Stimulated activated CD8-positive, alpha-beta memory T cell treated with anti-CD3 and anti-CD28 coated beads, Interleukin-12 subunit alpha, Interleukin-12 subunit beta, amount 100 ng/mL, for 24 hours (primary cell): ENCODE data around the gene ABCC12.

Experiments used
- DNase-seq: peaks from one replicate; pipeline ENCODE4 v3.0.0-alpha.2; 2020; ENCODE audit errors: extremely low read depth

ABCC12 gene

DNA sequence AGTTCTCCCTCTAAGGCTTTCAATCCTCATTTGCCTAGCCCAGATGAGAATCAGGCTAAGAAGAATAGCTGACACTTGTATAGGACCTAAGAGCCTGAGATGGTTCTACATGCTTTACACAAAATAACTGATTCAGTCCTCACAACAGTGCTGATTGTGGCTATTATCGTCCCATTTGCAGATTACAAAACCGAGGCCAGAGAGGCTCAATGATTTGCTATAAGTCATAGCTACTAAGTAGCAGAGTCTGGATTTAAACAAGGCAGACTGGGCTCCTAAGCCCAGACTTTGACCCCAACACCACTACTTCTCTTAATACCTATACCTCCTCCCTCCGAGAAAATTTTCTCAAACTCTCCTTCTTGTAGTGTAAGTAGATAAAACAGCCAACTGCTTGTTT, 23.1 kb downstream of the ABCC12 start:
- no peak for DNase-seq

DNA sequence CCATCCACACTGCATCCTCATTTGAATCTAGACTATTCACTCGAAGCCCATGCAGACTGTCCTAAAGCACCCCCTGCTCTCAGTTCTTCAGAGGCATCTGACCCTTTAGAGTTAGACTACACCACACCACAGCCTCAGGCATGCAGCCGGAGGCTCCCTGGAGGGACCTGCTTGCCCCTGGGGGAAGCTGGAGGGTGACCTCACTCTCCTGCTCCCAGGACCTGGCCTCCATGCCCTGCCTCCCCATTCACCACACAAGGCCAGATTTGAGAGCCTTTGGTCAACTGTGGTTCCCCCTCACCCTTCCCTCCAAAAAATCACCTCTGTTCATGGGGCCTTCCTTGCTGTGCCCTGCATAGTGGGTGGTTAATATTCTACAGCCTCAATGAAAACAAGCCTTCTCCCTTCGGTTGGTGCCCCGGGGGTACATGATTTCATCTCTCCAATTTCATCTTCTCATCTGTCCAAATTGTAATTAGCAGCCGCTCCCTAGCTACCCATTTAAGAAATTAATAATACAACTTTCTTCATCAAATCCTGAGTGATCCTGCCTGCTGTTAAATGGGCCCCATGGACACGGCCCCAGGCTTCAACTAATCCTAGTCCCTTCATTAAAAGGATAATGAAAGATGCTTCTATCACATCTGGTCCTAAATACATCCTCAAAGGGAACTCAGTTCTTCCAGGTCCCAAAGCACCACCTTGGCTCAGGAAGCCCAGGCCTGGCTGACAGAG, 24.4 kb downstream of the ABCC12 start:
- DNase-seq, result no peak

DNA sequence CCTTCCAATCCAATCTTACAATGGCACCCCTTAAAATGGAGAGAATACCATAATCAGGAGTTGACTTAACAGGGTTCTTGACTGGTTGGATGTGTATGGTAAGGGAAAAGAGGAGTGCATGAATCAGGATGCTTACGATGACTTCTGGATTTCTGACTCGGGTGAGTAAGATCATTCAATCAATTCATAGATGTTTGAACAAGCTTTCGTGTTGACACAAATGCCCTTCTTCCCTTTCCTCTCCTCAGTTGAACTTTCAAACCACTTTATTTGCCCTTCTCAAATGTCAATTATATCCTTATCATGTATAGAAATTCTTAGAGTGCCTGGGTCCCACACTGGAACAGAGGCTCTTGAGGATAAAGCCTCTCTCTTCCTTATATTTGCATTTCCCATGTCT, 25.9 kb downstream of the ABCC12 start:
- DNase-seq, result no peak

DNA sequence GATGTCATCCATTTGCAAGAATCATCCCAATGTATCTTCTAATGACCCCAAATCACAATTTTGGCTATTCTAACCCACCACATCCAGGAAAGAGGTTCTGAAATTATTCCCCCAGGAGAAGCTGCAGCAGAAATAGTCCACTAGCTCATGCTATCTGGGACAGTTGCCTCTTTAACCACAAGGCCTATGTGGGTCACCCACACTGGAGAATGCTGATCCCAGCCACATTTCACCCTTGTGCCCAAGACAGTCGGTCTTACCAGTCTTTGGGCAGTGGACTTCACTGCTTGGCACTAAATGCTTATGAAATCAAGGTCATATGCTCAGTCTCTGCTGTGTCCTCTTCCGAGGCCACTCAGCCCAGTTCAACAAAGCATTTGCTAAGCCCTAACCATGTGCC, 27.0 kb downstream of the ABCC12 start:
- DNase-seq, result no peak

DNA sequence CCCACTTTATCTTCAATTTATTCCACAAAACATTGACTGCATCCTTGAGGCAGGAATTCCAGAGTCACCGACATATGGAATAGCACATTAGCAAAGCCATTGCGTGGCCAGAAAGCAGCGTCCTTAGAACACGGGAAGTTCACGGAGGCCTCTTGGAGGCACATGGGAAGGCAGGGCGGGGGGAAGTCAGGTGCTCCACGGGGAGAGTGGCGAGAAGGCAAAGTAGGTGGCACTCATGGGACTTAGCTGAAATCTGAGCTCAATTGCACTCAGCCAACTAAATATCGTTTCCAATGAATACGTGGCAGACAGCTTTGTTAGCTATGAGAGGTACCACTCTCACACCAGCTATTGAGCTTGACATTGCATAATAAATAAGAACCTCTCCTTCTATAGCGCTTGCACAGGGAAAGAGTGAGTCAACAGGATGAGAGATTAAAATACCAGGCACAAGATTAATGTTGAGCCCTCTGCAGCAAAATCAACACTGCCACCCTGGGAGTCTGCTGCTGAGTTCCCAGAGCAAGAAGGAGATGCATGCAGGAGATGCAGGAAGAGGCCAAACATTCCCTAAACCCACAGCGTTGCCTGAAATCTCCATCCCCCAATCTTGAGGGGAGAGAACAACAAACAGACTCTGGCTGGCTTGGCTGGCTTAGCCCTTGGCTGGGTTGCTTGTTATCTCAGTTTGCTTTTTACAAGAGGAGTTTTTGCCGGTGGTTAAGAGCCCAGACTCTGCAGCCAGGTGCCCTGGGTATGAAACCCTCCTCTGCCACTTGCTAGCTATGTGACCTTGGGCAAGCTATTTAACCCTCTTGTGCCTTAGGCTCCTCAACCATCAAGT, 28.8 kb downstream of the ABCC12 start:
- no peak for DNase-seq

DNA sequence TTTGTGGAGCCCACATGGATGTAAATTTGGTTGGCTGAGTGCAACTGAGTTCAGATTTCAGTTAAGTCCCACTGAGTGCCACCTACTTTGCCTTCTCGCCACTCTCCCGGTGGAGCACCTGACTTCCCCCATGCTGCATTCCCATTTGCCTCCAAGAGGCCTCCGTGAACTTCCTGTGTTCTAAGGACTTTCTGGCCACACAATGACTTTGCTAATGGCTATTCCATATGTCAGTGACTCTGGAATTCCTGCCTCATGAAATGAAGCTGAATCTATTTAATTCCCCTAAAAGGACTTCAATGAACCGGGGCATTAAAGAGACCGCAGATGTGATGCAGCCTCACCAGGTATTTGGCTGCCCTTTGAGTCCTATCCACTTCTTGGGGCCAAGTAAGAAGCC, 29.9 kb downstream of the ABCC12 start:
- no peak for DNase-seq

DNA sequence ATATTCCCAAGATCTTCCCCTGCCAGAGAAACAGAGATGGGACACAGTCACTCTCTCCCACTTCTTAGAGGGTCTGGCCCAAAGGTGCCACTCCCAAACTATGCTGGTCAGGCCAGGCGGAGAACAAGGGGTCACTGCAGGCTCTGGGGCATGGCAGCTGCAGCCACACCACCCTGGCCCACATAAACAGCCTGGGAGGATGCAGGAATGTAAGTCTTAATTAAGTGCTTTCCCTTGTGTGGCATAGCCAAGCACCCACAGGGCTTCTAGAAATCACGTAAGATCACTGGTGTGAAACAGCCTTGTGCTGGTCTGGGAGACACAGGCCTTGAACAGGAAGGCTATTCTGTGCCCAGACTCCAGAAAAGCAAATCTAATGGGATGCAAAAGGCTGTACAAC, 31.5 kb downstream of the ABCC12 start:
- no peak for DNase-seq

DNA sequence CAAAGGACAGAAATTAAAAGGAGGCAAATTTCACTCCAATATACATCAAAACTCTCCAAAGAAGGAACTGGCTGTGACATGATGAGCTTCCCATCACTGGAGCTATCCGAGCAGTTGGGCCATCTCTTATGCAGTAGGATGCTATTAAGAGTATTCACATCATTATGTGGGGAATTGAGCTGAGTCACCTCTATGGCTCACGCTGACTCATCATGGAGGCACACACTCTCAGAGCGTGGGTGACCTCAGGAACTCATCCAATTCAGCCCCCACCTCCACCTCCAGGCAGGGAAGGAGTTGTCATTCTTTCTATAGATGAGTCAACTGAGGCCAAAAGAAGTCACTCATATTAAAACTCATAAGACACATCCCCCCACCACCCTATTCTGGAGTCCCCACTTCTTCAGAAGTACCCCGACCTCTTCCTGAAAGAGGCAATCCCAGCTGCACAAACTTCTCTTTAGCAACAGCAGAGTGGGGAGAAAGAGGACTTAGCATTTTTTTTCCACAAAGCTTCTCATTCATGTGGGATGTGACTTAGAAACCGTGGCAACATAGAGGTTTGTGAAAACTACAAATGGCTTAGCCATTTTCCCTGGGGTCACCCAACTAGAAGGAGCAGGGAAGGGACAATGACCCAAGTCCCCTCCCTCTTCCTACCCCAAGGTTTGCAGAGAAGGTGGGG, 32.5 kb downstream of the ABCC12 start:
- DNase-seq, result peak; percentile 30

DNA sequence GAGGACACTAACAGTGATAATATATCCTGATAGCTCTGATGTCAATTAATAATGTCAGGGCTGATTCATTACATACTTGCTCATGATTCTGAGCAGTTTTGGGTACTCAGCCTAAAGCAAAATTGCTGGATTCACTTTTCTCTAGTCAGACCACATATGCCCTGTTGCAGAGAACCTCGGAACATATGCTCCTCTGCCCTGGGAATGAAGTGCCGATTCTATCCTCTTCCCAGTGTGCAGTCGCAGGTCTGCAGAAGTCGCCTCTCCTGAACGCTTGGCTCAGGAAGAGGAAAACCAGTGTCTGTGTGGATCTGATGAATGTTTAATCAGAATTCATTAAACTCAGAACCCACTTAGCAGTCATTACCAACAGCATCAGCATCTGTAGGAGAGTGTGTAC, 34.5 kb downstream of the ABCC12 start:
- DNase-seq, result no peak

DNA sequence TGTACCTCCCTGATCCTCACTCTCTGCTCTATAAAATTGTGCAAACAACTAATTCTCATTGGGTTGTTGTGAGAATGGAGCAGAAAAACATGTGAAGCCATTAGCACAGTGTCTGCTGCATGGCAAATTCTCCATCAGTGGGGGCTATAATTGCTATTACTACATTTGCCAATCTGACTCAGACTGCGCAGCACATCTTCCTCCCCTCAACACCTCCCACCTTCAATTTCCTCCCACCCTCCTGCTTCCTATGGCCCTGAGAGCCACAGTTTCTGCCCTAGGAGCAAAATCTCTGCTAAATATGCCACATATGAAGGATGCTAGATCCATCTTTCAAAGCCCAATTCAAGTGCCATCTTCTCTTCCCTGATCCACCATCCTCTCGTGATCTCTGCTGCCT, 37.0 kb downstream of the ABCC12 start:
- no peak for DNase-seq

DNA sequence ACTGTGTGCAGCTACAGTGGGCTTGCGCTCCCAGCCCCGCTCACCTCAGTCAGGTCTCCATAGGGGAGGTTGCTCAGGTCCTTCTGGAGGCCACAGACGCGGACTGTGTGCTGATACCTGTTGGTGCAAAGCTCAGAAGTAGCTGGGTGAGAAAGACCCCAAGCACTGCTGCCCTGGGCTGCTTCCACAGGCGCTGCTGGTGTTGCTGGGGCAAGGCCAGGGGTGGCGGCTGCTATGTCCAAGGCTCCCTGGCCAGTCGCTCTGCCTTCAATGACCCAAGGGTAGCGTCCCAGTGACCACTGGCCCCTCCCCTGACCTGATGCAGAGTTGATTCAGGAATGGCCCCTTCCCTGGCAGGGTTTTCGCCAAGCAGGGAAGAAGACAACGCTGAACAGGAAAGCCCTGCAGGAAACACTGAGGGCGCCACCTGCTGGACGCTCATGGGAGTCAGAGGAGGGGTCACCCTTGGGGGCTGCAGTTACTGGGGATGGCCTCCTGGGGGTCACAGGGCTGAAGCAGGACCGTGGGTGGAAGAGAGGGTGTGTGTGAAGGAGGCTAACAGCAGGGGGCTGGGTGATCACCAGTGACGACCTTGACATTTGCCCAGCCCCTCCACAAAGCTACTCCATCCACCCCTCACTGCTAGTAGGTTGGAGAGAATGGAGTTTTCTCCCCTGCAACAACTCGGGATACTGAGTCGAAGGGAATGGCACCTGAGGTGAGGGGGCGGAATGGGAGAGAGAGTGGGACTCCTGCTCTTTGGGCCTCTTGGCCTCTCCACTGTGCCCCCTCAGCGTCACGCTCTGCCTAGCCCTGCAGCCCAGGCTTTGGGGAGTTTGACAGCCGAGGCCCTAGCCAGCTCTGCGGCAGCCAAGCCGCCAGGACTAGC, 38.3 kb downstream of the ABCC12 start:
- peak; percentile 12 for DNase-seq

DNA sequence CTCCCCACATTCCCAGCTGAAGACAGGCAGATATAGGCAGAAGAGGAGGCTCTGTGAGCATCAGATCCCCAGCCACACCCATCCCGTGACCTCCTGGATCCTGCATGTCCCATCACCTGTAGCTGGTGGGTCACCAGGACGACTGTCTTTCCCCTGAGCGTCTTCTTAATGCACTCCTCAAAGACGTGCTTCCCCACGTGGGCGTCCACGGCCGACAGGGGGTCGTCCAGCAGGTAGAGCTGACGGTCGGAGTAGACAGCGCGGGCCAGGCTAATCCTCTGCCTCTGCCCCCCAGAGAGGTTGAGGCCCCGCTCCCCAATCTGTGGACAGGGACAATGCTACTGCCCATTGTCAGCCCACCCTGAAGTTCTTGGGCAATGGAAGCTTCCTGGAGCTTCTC, 40.5 kb downstream of the ABCC12 start:
- DNase-seq, result no peak

DNA sequence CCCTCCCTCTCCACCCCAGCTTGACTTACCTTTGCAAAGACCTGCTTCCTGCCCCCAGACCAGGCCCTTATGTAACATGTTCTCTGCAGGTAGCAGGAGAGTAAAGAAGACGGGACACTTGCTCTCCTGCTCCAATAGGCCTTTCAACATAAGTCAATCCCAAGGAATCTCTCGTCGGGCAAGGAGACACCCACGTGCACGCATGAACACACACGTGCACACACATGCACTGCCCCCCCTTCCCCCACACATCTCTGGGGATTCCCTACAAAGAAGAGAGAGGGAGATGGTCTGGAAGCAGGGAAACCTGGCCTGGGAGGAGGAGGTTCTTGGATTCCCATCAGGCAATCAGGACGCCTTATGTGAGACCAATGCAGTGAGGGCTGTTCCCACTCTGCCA, 41.4 kb downstream of the ABCC12 start:
- DNase-seq, result no peak

DNA sequence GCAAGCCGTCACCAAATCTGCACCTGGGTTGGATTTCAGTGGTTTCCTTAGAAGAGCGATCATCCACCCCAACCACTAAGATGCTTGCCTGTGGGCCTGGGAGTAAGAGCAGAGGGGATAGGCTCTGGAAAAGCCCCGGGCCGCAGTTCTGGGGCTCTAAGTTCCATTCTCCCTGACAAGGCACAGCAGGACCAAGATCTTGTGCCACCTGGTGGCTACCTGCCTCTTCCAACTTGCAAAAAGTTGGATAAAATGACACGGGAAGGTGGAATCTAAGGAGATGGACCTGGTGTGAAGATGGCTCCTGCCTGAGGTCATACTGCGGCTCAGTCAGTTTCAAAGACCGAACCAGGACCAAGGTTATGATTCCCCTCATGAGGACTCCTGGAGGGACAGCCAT, 42.3 kb downstream of the ABCC12 start:
- DNase-seq, result no peak

DNA sequence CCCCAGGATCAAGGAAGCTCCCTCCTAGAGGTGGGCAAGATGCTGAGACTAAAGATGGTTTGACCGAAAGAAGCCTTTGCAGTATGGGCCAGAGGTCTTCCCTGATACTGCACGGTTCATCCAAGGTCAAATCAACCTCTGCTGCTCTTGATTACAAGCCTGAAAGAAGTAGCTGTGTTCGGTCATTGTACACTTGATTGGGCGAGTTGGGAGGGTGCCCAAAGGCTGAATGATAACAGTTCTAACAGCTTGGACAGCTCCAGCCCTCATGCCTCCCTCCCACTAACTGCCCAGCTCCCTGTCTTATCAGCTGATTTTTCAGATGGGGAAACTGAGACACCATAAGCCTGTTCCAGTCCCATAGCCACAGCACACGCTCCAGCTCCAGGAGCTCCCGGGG, 42.8 kb downstream of the ABCC12 start:
- no peak for DNase-seq

DNA sequence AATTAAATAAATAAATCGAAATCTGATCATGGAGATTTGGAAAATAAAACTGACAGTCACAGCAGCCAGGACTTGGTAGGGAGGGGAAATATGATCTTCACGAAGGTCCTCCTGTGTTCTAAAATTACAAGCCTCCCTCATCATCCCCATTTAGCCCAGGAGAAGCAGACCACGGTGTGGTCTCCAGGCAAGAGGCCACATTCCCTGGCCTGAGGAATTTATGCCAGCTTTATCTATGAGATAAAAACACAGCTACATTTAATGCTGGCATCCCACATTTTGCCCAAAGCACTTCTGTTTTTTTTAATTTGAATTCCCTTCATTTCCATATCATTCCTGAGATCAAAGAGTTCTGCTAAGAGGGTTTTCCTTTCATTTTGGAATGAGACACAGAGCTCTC, 43.2 kb downstream of the ABCC12 start:
- no peak for DNase-seq

DNA sequence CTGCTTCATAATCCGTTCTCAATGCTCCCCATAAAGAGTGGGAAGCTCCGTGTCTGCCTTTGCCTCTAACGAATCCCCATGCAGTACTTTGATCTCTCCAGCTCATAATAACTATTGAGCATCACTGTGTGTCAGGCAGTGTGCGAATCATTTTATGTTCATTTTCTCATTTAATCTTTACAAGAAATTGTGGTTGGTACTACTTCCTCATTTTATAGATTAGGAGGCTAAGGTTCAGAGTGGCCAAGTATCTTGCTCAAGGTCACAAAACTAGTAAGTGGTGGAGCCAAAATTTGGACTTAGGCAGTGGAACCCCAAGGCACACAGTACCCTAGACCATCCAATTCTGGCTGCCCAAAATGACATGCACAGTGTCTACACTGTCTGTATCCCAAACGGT, 44.8 kb downstream of the ABCC12 start:
- no peak for DNase-seq

DNA sequence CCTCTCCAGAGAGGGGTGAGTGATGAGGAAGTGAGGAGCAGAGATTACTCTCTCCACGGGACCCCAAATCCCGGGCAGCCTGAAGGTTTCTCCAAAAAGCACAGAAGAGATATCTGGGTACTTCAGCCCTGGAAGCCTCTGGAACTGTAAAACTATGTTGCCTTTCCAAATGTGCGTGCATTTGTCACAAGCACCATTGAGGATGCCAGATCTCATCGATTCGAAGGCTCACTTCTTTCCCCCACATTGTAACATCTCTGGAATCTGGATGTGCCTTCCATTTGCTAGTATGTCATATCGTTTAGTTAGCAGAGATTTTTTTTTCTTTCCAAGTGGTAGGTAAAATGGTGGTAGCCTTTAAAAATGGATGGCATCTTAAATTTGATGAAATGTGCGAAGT, 45.8 kb downstream of the ABCC12 start:
- DNase-seq, result no peak

DNA sequence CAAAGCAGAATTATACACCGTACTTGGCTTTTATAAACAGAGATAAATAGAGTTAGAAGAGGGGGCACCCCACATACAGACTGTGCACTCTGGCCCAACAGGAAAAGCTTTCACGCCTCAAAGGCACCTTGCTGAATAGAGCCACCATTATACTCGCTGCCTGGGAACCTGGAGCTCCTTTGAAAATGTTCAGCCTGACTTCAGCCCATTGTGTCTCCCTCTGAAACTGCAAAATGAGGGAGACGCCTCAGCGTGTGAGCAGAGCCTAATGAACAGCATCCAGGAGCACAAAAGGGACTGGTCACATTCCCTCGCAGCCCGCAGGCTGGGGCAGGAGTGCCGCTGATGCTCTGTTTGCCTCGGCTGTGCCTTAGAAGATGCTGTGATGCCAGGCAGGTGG, 46.3 kb downstream of the ABCC12 start:
- no peak for DNase-seq

DNA sequence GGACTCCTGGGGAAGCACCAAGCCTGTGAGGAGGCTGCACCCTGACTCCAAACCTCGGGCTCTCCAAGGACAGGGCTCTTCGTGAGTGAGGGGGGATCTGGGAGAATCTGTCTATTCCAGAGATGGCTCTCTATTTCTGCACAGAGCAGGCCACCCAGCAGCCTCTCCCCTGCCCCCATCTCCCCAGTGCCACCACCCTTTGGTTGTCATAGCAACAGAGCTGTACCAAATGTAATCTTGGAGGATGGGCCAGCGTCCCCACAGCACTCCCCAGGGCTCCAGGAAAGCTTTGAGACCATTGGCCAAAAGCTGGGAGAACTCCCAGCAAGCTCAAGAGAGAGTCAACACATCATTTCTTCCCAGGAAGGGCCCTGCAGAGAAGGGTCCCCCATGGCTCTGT, 49.3 kb downstream of the ABCC12 start:
- DNase-seq, result no peak
